A549 (cell line): ENCODE results near the gene ZNF578. TPM values are rescaled to one million over a fixed set of nuclear protein-coding genes. Genes with fewer than 3 reads are reported as not detected.
"Not testable (repeated sequence)": the region's sequence is repeated elsewhere in the genome, so short reads cannot be mapped to it uniquely, and the experiment has no call there.

ENCODE experiments used
- ATAC-seq, 2 experiments: fragments of 200-7000 bp in 1 of 2; fragments of >200 bp in 1 of 2; cut with Nextera tagmentation in 1 of 2; cut with Tn5 transposase in 1 of 2; 3 replicates each; pipeline versions ENCODE4 v1.8.0 to v1.9.1; 2018 to 2020; ENCODE audit warnings: mild to moderate bottlenecking in 1 of 2, moderate library complexity in 1 of 2
- CTCF ChIA-PET: fragments of 300-600 bp; sonication (Branson Sonifier 250); formaldehyde crosslinking; extraction: SDS; loops from one replicate; lab custom pipeline; 2021; ENCODE audit warnings: antibody characterized with exemption, inconsistent platforms; lab: Yijun Ruan, JAX
- POLR2A ChIA-PET: fragments of 350-600 bp; formaldehyde crosslinking; extraction: SDS; loops from one replicate; lab custom pipeline; 2021; ENCODE audit warnings: antibody characterized with exemption, inconsistent platforms; lab: Yijun Ruan, JAX
- DNase-seq, 2 experiments: peaks; one replicate each; pipeline versions ENCODE4 v3.0.0 to v3.0.0-alpha.2; 2011 to 2016; ENCODE audit warnings: low read depth in 1 of 2, low spot score in 1 of 2
- FAIRE-seq: peaks from 2 replicates; lab custom pipeline; 2011; peaks lifted over from hg19 to GRCh38; lab: Jason Lieb, UNC
- H3K27ac ChIP-seq, 2 experiments: fragments of >200 bp; sonication (Bioruptor Twin); formaldehyde crosslinking; 3 replicates each; pipeline ENCODE4 v1.5.1; 2016 to 2017
- H3K4me1 ChIP-seq: fragments of >200 bp; sonication (Bioruptor Twin); formaldehyde crosslinking; 3 replicates; pipeline ENCODE4 v1.6.1; 2016
- H3K4me2 ChIP-seq: fragments of >200 bp; sonication (Bioruptor Twin); formaldehyde crosslinking; 3 replicates; pipeline ENCODE4 v1.6.1; 2016
- H3K4me3 ChIP-seq: fragments of >200 bp; sonication (Bioruptor Twin); formaldehyde crosslinking; 3 replicates; pipeline ENCODE4 v1.5.1; 2016
- H3K9me3 ChIP-seq: fragments of >200 bp; sonication (Bioruptor Twin); formaldehyde crosslinking; 3 replicates; pipeline ENCODE4 v1.6.1; 2016
- EHF ChIP-seq: fragments of 250-450 bp; sonication (Bioruptor Pico); IDR thresholded peaks from 2 replicates; pipeline ENCODE4 v1.5.0; 2020; ENCODE audit warnings: mild to moderate bottlenecking
- MYC ChIP-seq: IDR thresholded peaks from 2 replicates; pipeline ENCODE4 v1.6.1; 2012; ENCODE audit warnings: mild to moderate bottlenecking, inconsistent platforms, low read length, improper control_type of control experiment, borderline replicate concordance
- ZSCAN20 ChIP-seq: fragments of 250-450 bp; sonication (Bioruptor Pico); IDR thresholded peaks from 2 replicates; pipeline ENCODE4 v1.8.0; 2022; ENCODE audit warnings: mild to moderate bottlenecking, moderate library complexity
- WGBS: methylation state at CpG from one replicate; pipeline ENCODE4 v1.1.6; 2017; ENCODE audit errors: missing lambda C conversion rate; 5-methylcytosine and 5-hydroxymethylcytosine counted together
- polyA plus RNA-seq, 4 experiments: library from polyadenylated mRNA; depleted of rRNA in 3 of 4; stranded (reverse); fragments of >200 nt; fragmentation: RNase III in 1 of 4; extraction: RNeasy Plus Mini Kit Qiagen cat#74134 plus additional on column Dnase treatment in 1 of 4; gene quantifications; 2 replicates in 3 of 4; 3 replicates in 1 of 4; pipeline ENCODE4 v1.2.3, GENCODE V29; 2011 to 2017
- TF ChIP-seq, protein P1 (sequence below): fragments of >200 bp; sonication (Bioruptor Twin); formaldehyde crosslinking; IDR thresholded peaks from 2 replicates; pipeline ENCODE4 v1.6.1; 2016

Gene ZNF578
- polyA plus RNA-seq, 2 of the 4 experiments (the other 2 are of a cell fraction): not detected

GRCh38 chr19:52557231-52557995 is 104.1 kb downstream of the ZNF578 start (continued):
- TF ChIP-seq, protein P1, sequence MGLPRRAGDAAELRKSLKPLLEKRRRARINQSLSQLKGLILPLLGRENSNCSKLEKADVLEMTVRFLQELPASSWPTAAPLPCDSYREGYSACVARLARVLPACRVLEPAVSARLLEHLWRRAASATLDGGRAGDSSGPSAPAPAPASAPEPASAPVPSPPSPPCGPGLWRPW: no peak
- no peak for TF ChIP-seq MYC
- TF ChIP-seq EHF (CRISPR knock-in tag): no peak
- TF ChIP-seq ZSCAN20 (CRISPR knock-in tag): no peak
- TF ChIP-seq, all 56 proteins: peak for 0

- H3K4me3 ChIP-seq, FAIRE-seq, DNase-seq, CTCF ChIA-PET, H3K27ac ChIP-seq, H3K4me1 ChIP-seq, H3K4me2 ChIP-seq, POLR2A ChIA-PET, ATAC-seq: not testable (repeated sequence)
- H3K9me3 ChIP-seq: peaks cover 65% of the 10 kb centered on the region
- 44% methylated on average over 5 of the region's 5 CpGs for WGBS
Observed at GRCh38 chr19:52558732-52559445, 105.5 kb downstream of the ZNF578 start.

DNA sequence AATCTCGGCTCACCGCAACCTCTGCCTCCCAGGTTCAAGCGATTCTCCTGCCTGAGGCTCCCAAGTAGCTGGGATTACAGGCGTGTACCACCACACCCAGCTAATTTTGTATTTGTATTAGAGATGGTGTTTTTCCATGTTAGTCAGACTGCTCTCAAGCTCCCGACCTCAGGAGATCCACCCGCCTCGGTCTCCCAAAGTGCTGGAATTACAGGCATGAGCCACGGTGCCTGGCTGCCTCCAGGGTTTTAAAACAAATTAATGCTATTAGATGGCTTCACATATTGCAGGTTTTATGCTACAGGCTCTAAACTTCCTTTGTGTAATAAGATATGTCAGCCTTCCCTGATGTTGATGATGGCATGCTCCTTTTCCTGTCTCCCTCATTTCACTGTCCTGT is 108.3 kb downstream of the ZNF578 start:
- WGBS: 44% methylated on average over 8 of the region's 8 CpGs
- DNase-seq, H3K4me1 ChIP-seq, H3K4me3 ChIP-seq, H3K27ac ChIP-seq, POLR2A ChIA-PET, ATAC-seq, FAIRE-seq, H3K4me2 ChIP-seq, CTCF ChIA-PET: not testable (repeated sequence)
- H3K9me3 ChIP-seq: peaks cover 61% of the 10 kb centered on the region

Other genes starting within 250 kb of the ZNF578 start
- gene ZNF766, start 184.0 kb upstream of the ZNF578 start, polyA plus RNA-seq (2011; rRNA removed): 19.3 and 21.9 TPM in 2 replicates
- gene ZNF766, start 184.0 kb upstream of the ZNF578 start, polyA plus RNA-seq (2017; fragmentation: RNase III; extraction: RNeasy Plus Mini Kit Qiagen cat#74134 plus additional on column Dnase treatment): 11.1 to 11.9 TPM (median 11.2 TPM) in 3 replicates
- 11.0 and 14.1 TPM in 2 replicates for gene ZNF480, start 156.4 kb upstream of the ZNF578 start, polyA plus RNA-seq (2011; rRNA removed)
- gene ZNF480, start 156.4 kb upstream of the ZNF578 start, polyA plus RNA-seq (2017; fragmentation: RNase III; extraction: RNeasy Plus Mini Kit Qiagen cat#74134 plus additional on column Dnase treatment): 62.7 to 68.5 TPM (median 63.6 TPM) in 3 replicates
- 0.11 TPM in 1 of 2 replicates, not detected in the other for gene ZNF610, start 117.3 kb upstream of the ZNF578 start, polyA plus RNA-seq (2011; rRNA removed)
- gene ZNF610, start 117.3 kb upstream of the ZNF578 start, polyA plus RNA-seq (2017; fragmentation: RNase III; extraction: RNeasy Plus Mini Kit Qiagen cat#74134 plus additional on column Dnase treatment): 0.08 TPM in 1 of 3 replicates, not detected in the others
- gene ZNF880, start 83.6 kb upstream of the ZNF578 start, polyA plus RNA-seq (2011; rRNA removed): 1.7 and 2.1 TPM in 2 replicates
- 0.90 to 1.4 TPM (median 0.96 TPM) in 3 replicates for gene ZNF880, start 83.6 kb upstream of the ZNF578 start, polyA plus RNA-seq (2017; fragmentation: RNase III; extraction: RNeasy Plus Mini Kit Qiagen cat#74134 plus additional on column Dnase treatment)
- gene ZNF528, start 55.7 kb upstream of the ZNF578 start, polyA plus RNA-seq (2011; rRNA removed): 0.28 and 0.70 TPM in 2 replicates
- 0.22 to 0.26 TPM (median 0.25 TPM) in 3 replicates for gene ZNF528, start 55.7 kb upstream of the ZNF578 start, polyA plus RNA-seq (2017; fragmentation: RNase III; extraction: RNeasy Plus Mini Kit Qiagen cat#74134 plus additional on column Dnase treatment)
- gene ZNF534, start 24.4 kb upstream of the ZNF578 start, polyA plus RNA-seq (2011; rRNA removed): not detected in 2 replicates
- gene ZNF534, start 24.4 kb upstream of the ZNF578 start, polyA plus RNA-seq (2017; fragmentation: RNase III; extraction: RNeasy Plus Mini Kit Qiagen cat#74134 plus additional on column Dnase treatment): not detected in 3 replicates
- 0.45 TPM in 2 replicates for gene ZNF808, start 74.1 kb downstream of the ZNF578 start, polyA plus RNA-seq (2011; rRNA removed)
- 0.04 to 0.26 TPM (median 0.22 TPM) in 3 replicates for gene ZNF808, start 74.1 kb downstream of the ZNF578 start, polyA plus RNA-seq (2017; fragmentation: RNase III; extraction: RNeasy Plus Mini Kit Qiagen cat#74134 plus additional on column Dnase treatment)
- 0.32 and 0.45 TPM in 2 replicates for gene ZNF701, start 116.7 kb downstream of the ZNF578 start, polyA plus RNA-seq (2011; rRNA removed)
- gene ZNF701, start 116.7 kb downstream of the ZNF578 start, polyA plus RNA-seq (2017; fragmentation: RNase III; extraction: RNeasy Plus Mini Kit Qiagen cat#74134 plus additional on column Dnase treatment): 0.12 to 0.28 TPM (median 0.21 TPM) in 3 replicates
- gene ZNF83, start 184.8 kb downstream of the ZNF578 start, polyA plus RNA-seq (2011; rRNA removed): 0.16 and 0.39 TPM in 2 replicates
- gene ZNF83, start 184.8 kb downstream of the ZNF578 start, polyA plus RNA-seq (2017; fragmentation: RNase III; extraction: RNeasy Plus Mini Kit Qiagen cat#74134 plus additional on column Dnase treatment): 0.03 to 0.16 TPM (median 0.09 TPM) in 3 replicates